OCI-LY7 (cell line): ENCODE results near the gene GRID1. TPM values are rescaled to one million over a fixed set of nuclear protein-coding genes. Genes with fewer than 3 reads are reported as not detected.

Source experiments
- BruUV-seq: library from RNA; stranded (reverse); fragments of 400-500 nt; replicated peaks from 2 replicates; lab custom pipeline; 2021; lab: Mats Ljungman, UMichigan
- CTCF ChIA-PET: fragments of 300-600 bp; sonication (Branson Sonifier 250); formaldehyde crosslinking; loops from one replicate; lab custom pipeline; 2022; ENCODE audit warnings: antibody characterized with exemption; ENCODE audit not compliant: unreplicated experiment; lab: Charles Lee
- POLR2A ChIA-PET: fragments of 300-600 bp; sonication (Branson Sonifier 250); formaldehyde crosslinking; loops from one replicate; lab custom pipeline; 2022; ENCODE audit warnings: antibody characterized with exemption; lab: Charles Lee
- DNase-seq: peaks from one replicate; pipeline ENCODE4 v3.0.0-alpha.2; 2015; ENCODE audit warnings: low spot score
- H2AFZ ChIP-seq: fragments of 200-600 bp; sonication (generic), shearing (Covaris generic); 2 replicates; pipeline ENCODE4 v1.6.1; 2014; ENCODE audit warnings: mild to moderate bottlenecking, antibody characterized with exemption, low read length, moderate library complexity
- H3K27ac ChIP-seq: fragments of 200-600 bp; sonication (generic); 2 replicates; pipeline ENCODE4 v1.5.1; 2014; ENCODE audit warnings: mixed run types, low read depth, mild to moderate bottlenecking, moderate library complexity, low read length, inconsistent platforms; ENCODE audit not compliant: poor library complexity, severe bottlenecking
- H3K36me3 ChIP-seq: fragments of 200-600 bp; sonication (generic); 2 replicates; pipeline ENCODE4 v1.6.1; 2014; ENCODE audit warnings: mild to moderate bottlenecking, antibody characterized with exemption, low read length, moderate library complexity, mixed read lengths; ENCODE audit not compliant: insufficient read depth
- H3K4me1 ChIP-seq: fragments of 200-600 bp; sonication (generic); 2 replicates; pipeline ENCODE4 v1.5.1; 2014; ENCODE audit warnings: mild to moderate bottlenecking, low read length; ENCODE audit not compliant: insufficient read depth, poor library complexity, severe bottlenecking
- H3K4me2 ChIP-seq: fragments of 200-600 bp; sonication (generic); 2 replicates; pipeline ENCODE4 v1.6.1; 2014; ENCODE audit warnings: mild to moderate bottlenecking, low read length
- H3K4me3 ChIP-seq: fragments of 200-600 bp; sonication (generic); 2 replicates; pipeline ENCODE4 v1.5.1; 2014; ENCODE audit warnings: mild to moderate bottlenecking, low read depth, low read length; ENCODE audit not compliant: poor library complexity, severe bottlenecking
- H3K79me2 ChIP-seq: fragments of 200-600 bp; sonication (generic); 2 replicates; pipeline ENCODE4 v1.6.1; 2016; ENCODE audit warnings: low read depth, mild to moderate bottlenecking, low read length, moderate library complexity, mixed read lengths; ENCODE audit not compliant: insufficient read depth
- H3K9me2 ChIP-seq: fragments of 200-600 bp; sonication (generic); 2 replicates; pipeline ENCODE4 v1.6.1; 2016; ENCODE audit warnings: mild to moderate bottlenecking, low read length, mixed read lengths; ENCODE audit not compliant: insufficient read depth
- H3K9me3 ChIP-seq: fragments of 200-600 bp; sonication (generic); 2 replicates; pipeline ENCODE4 v1.6.1; 2014; ENCODE audit warnings: mild to moderate bottlenecking, mixed run types, low read length, mixed read lengths
- H4K20me1 ChIP-seq: fragments of 200-600 bp; sonication (generic); 2 replicates; pipeline ENCODE4 v1.6.1; 2014; ENCODE audit warnings: mild to moderate bottlenecking, antibody characterized with exemption, low read length, moderate library complexity, mixed read lengths; ENCODE audit not compliant: insufficient read depth
- CTCF ChIP-seq: fragments of 200-600 bp; sonication (generic); conservative IDR thresholded peaks from 2 replicates; pipeline ENCODE4 v1.5.1; 2014; ENCODE audit warnings: mild to moderate bottlenecking, antibody characterized with exemption, low read length, moderate library complexity, mixed read lengths
- EZH2phosphoT487 ChIP-seq: fragments of 200-600 bp; sonication (generic); IDR thresholded peaks from 2 replicates; pipeline ENCODE4 v1.6.1; 2018; ENCODE audit warnings: low read depth, borderline replicate concordance, mild to moderate bottlenecking, mixed run types, antibody characterized with exemption, low read length, moderate library complexity, mixed read lengths
- intact Hi-C: fragments of 100-400 bp; cut with micrococcal nuclease; formaldehyde crosslinking; loops from one replicate; pipeline ENCODE4 v1.10.0; 2022; ENCODE audit not compliant: unreplicated experiment
- total RNA-seq, 2 experiments: library from RNA; depleted of rRNA in 1 of 2; stranded (reverse); fragments of >200 nt in 1 of 2; shearing (Covaris generic) in 1 of 2; gene quantifications; 2 replicates each; pipeline ENCODE4 v1.2.3, GENCODE V29; 2014 to 2022

Gene GRID1
- total RNA-seq, 2 experiments from 2014 or later = 1.6 to 3.7 TPM

- intact Hi-C loops = no loop called here
- Histone ChIP-seq H3K27ac (no peak overlapping the region), H3K4me2 (no peak overlapping the region), H3K4me1 (no peaks in the 10 kb centered on the region), H2AFZ (no peak overlapping the region), H3K9me3 (no peaks in the 10 kb centered on the region), H3K36me3 (no peaks in the 10 kb centered on the region), H3K9me2 (no peaks in the 10 kb centered on the region), H4K20me1 (no peaks in the 10 kb centered on the region), H3K79me2 (no peaks in the 10 kb centered on the region), H3K4me3 (no peak overlapping the region)
- POLR2A ChIA-PET = interaction anchor here (0.6 kb wide), 1 partner anchor 97 kb away, joined by 4 read pairs; no protein-coding TSS in a partner anchor
- no peak for DNase-seq
- CTCF ChIA-PET = no interaction called here
- no TSS peak for BruUV-seq
- no peak for TF ChIP-seq EZH2phosphoT487
- no peak for TF ChIP-seq CTCF
These were observed 71.2 kb downstream of the GRID1 start for GRCh38 chr10:86295351-86295750.

GRCh38 chr10:86294346-86295265, 72.0 kb downstream of the GRID1 start:
- H3K27ac ChIP-seq = no peak overlapping the region
- TF ChIP-seq EZH2phosphoT487 = no peak
- no peak for TF ChIP-seq CTCF
- no peaks in the 10 kb centered on the region for H3K9me2 ChIP-seq
- no peak for DNase-seq
- POLR2A ChIA-PET = no interaction called here
- H3K4me2 ChIP-seq = no peak overlapping the region
- no peaks in the 10 kb centered on the region for H4K20me1 ChIP-seq
- intact Hi-C loops = no loop called here
- no peaks in the 10 kb centered on the region for H3K9me3 ChIP-seq
- no peaks in the 10 kb centered on the region for H3K4me1 ChIP-seq
- BruUV-seq = no TSS peak
- CTCF ChIA-PET = no interaction called here
- H3K36me3 ChIP-seq = no peaks in the 10 kb centered on the region
- no peak overlapping the region for H3K4me3 ChIP-seq
- no peak overlapping the region for H2AFZ ChIP-seq
- H3K79me2 ChIP-seq = no peaks in the 10 kb centered on the region

- ChIA-PET POLR2A (no interaction called here), CTCF (no interaction called here)
- H3K79me2 ChIP-seq = no peaks in the 10 kb centered on the region
- intact Hi-C loops = no loop called here
- no peak overlapping the region for H2AFZ ChIP-seq
- H4K20me1 ChIP-seq = no peaks in the 10 kb centered on the region
- H3K27ac ChIP-seq = no peak overlapping the region
- DNase-seq = no peak
- BruUV-seq = no TSS peak
- peaks cover under 1% of the 10 kb centered on the region for H3K4me1 ChIP-seq
- H3K9me2 ChIP-seq = no peaks in the 10 kb centered on the region
- H3K4me3 ChIP-seq = no peak overlapping the region
- no peak overlapping the region for H3K4me2 ChIP-seq
- no peaks in the 10 kb centered on the region for H3K9me3 ChIP-seq
- no peaks in the 10 kb centered on the region for H3K36me3 ChIP-seq
- no peak for TF ChIP-seq EZH2phosphoT487
These were observed 73.2 kb downstream of the GRID1 start for GRCh38 chr10:86293396-86293791.
